ENCODE results near the gene C19orf38. TPM values are rescaled to one million over a fixed set of nuclear protein-coding genes. Genes with fewer than 3 reads are reported as not detected.

C19orf38 gene
- total and polyA plus RNA-seq, 2 of the 4 experiments (the other 2 are of a cell fraction): 0.18 to 0.19 TPM

DNA sequence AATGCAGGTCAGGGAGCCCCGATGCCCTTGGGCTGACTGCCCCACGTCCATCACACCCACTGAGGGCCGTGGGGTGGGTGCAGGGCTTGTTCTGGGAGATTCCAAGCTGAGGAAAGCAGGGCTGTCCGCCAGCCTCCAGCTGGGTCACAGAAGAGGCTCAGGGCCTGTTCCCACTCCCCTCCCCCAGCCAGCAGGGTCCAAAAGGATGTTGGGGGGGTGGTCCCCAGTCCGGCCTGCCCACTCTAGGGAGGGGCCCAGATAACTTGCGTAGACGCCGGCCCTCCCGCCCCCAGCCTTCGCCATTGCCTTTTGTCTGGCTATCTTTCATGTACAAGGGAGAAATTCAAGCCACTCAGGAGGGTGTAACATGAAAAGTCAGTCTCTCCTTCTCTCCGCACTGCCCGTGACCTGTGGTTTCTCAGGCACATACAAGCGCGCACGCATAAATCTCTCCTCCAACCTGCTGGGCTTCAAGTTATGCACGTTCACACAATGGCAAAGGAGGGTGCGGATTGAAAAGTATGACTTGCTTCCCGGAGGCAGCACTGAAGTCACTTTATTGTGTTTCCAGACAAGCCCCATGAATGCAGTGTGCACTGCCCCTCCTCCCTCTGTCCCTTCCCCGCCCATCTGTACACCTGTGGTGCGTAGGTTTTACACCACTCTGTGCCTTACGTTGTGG lies 43.3 kb downstream of the C19orf38 start:
- CTCF ChIA-PET: no interaction called here

More for the DNA sequence above, 43.3 kb downstream of the C19orf38 start:
- no peak for ATAC-seq (ENCODE audit: low read depth)
- Histone ChIP-seq H2AK5ac (ENCODE audit: low read depth, low read length) (no peak overlapping the region), H3K4me2 (ENCODE audit: low read depth, low read length) (no peak overlapping the region), H3K27ac (ENCODE audit: insufficient read depth, low read length) (no peak overlapping the region), H3K23ac (ENCODE audit: low read depth, low read length) (no peak overlapping the region), H3K9me3 (ENCODE audit: control insufficient read depth, insufficient read depth, low read length) (no peaks in the 10 kb centered on the region), H3K9me1 (ENCODE audit: insufficient read depth, low read length) (peaks cover 34% of the 10 kb centered on the region), H2BK5ac (ENCODE audit: low read depth, low read length, poor library complexity, severe bottlenecking) (no peak overlapping the region), H2BK15ac (ENCODE audit: low read depth, low read length) (no peak overlapping the region), H3K56ac (ENCODE audit: extremely low read depth, insufficient read depth, low read length) (no peak overlapping the region), H3K4ac (ENCODE audit: low read depth, low read length) (no peak overlapping the region), H3K79me1 (ENCODE audit: low read depth in 1 of 2, low read length in 2 of 2) (peaks cover 29 to 85% of the 10 kb centered on the region in 2 experiments), H3K4me1 (ENCODE audit: control insufficient read depth, insufficient read depth, low read length) (peaks cover 9% of the 10 kb centered on the region), H2AK9ac (replicated peaks; ENCODE audit: low read depth, low read length, poor library complexity) (no peak overlapping the region), H2BK120ac (ENCODE audit: low read depth, low read length) (no peak overlapping the region), H3K36me3 (ENCODE audit: control insufficient read depth, insufficient read depth, low read length) (0 out of 2 replicates have a peak, but pooled peaks cover 2% of the 10 kb centered on the region), H2AFZ (replicated peaks; ENCODE audit: low read length, poor library complexity) (no peak overlapping the region), H4K8ac (ENCODE audit: low read depth in 2 of 2, low read length in 2 of 2) (no peak overlapping the region), H4K20me1 (ENCODE audit: insufficient read depth, low read length) (peaks cover 70% of the 10 kb centered on the region), H3K18ac (ENCODE audit: low read depth, low read length) (no peak overlapping the region), H3K4me3 (ENCODE audit: insufficient read depth, low read depth, low read length) (no peak overlapping the region), H3K14ac (replicated peaks; ENCODE audit: low read depth, low read length) (no peak overlapping the region), H3K9ac (ENCODE audit: low read depth, low read length) (no peak overlapping the region), H2BK20ac (ENCODE audit: low read depth, low read length) (no peak overlapping the region), H4K5ac (ENCODE audit: low read depth, low read length) (no peak overlapping the region), H3K27me3 (ENCODE audit: control insufficient read depth, insufficient read depth, low read length) (no peaks in the 10 kb centered on the region), H4K91ac (ENCODE audit: insufficient read depth, low read depth, low read length) (no peak overlapping the region)
- intact Hi-C loops (cut with micrococcal nuclease): no loop called here
- BruUV-seq (replicated peaks): no TSS peak
- in situ Hi-C loops (cut with MboI; ENCODE audit: low sequenced_read_pairs): no loop called here
- TF ChIP-seq, protein P1, sequence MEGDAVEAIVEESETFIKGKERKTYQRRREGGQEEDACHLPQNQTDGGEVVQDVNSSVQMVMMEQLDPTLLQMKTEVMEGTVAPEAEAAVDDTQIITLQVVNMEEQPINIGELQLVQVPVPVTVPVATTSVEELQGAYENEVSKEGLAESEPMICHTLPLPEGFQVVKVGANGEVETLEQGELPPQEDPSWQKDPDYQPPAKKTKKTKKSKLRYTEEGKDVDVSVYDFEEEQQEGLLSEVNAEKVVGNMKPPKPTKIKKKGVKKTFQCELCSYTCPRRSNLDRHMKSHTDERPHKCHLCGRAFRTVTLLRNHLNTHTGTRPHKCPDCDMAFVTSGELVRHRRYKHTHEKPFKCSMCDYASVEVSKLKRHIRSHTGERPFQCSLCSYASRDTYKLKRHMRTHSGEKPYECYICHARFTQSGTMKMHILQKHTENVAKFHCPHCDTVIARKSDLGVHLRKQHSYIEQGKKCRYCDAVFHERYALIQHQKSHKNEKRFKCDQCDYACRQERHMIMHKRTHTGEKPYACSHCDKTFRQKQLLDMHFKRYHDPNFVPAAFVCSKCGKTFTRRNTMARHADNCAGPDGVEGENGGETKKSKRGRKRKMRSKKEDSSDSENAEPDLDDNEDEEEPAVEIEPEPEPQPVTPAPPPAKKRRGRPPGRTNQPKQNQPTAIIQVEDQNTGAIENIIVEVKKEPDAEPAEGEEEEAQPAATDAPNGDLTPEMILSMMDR (conservative IDR thresholded peaks at IDR 0.05; ENCODE audit: low read depth, low read length): no peak
- no peak for TF ChIP-seq MAFK (IDR thresholded peaks at IDR 0.05; ENCODE audit: low read depth, low read length)
- no peak for TF ChIP-seq RFX5 (IDR thresholded peaks at IDR 0.05; ENCODE audit: low read depth, low read length)
- no peak for TF ChIP-seq MXI1 (IDR thresholded peaks at IDR 0.05; ENCODE audit: borderline replicate concordance, low read depth, low read length)
- no peak for TF ChIP-seq CEBPB (IDR thresholded peaks at IDR 0.05; ENCODE audit: low read depth, low read length)
- TF ChIP-seq CHD1 (IDR thresholded peaks at IDR 0.05; ENCODE audit: low read depth, low read length): no peak
- no peak for TF ChIP-seq NFE2L2 (IDR thresholded peaks at IDR 0.05; ENCODE audit: low read depth, low read length)
- no peak for TF ChIP-seq MAZ (IDR thresholded peaks at IDR 0.05; ENCODE audit: borderline replicate concordance, low read depth, low read length)
- TF ChIP-seq, protein P2, sequence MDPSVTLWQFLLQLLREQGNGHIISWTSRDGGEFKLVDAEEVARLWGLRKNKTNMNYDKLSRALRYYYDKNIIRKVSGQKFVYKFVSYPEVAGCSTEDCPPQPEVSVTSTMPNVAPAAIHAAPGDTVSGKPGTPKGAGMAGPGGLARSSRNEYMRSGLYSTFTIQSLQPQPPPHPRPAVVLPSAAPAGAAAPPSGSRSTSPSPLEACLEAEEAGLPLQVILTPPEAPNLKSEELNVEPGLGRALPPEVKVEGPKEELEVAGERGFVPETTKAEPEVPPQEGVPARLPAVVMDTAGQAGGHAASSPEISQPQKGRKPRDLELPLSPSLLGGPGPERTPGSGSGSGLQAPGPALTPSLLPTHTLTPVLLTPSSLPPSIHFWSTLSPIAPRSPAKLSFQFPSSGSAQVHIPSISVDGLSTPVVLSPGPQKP (IDR thresholded peaks at IDR 0.05; ENCODE audit: borderline replicate concordance, low read depth, low read length): no peak
- TF ChIP-seq, protein P3, sequence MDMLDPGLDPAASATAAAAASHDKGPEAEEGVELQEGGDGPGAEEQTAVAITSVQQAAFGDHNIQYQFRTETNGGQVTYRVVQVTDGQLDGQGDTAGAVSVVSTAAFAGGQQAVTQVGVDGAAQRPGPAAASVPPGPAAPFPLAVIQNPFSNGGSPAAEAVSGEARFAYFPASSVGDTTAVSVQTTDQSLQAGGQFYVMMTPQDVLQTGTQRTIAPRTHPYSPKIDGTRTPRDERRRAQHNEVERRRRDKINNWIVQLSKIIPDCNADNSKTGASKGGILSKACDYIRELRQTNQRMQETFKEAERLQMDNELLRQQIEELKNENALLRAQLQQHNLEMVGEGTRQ (IDR thresholded peaks at IDR 0.05; ENCODE audit: low read depth, low read length): no peak
- TF ChIP-seq FOS (IDR thresholded peaks at IDR 0.05; ENCODE audit: low read depth, low read length): no peak
- no peak for TF ChIP-seq SMC3 (IDR thresholded peaks at IDR 0.05; ENCODE audit: low read depth, low read length)
- TF ChIP-seq BHLHE40 (IDR thresholded peaks at IDR 0.05; ENCODE audit: low read depth, low read length): no peak
- TF ChIP-seq POLR2A (IDR thresholded peaks at IDR 0.05; ENCODE audit: low read depth, low read length): no peak
- 88% methylated on average over 5 of the region's 21 CpGs; no CpG with 5 or more reads in 1 of the 2 experiments for whole genome bisulfite sequencing, 2 experiments (ENCODE audit: extremely low coverage in 2 of 2, insufficient read length in 1 of 2)
- dilution Hi-C loops (cut with HindIII; ENCODE audit: low sequenced_read_pairs, unreplicated experiment): no loop called here
- POLR2A ChIA-PET (ENCODE audit: unreplicated experiment): no interaction called here
- no peak for DNase-seq

All from IMR-90 (cell line).